ENCODE data around the gene PTPRE. TPM values are rescaled to one million over a fixed set of nuclear protein-coding genes. Genes with fewer than 3 reads are reported as not detected.

The PTPRE gene
- total and polyA plus RNA-seq, 2 of the 4 experiments (the other 2 are of a cell fraction), result 0.34 to 0.54 TPM

GRCh38 chr10:128007056-128007455 lies 100.2 kb downstream of the PTPRE start:
- Histone ChIP-seq H4K20me1 (ENCODE audit: insufficient read depth, low read length) (no peaks in the 10 kb centered on the region), H3K4me2 (ENCODE audit: low read depth, low read length) (no peak overlapping the region), H3K4ac (ENCODE audit: low read depth, low read length) (no peak overlapping the region), H3K79me1 (ENCODE audit: low read depth in 1 of 2, low read length in 2 of 2) (no peaks in the 10 kb centered on the region), H3K9ac (ENCODE audit: low read depth, low read length) (no peak overlapping the region), H2BK20ac (ENCODE audit: low read depth, low read length) (no peak overlapping the region), H3K4me1 (ENCODE audit: control insufficient read depth, insufficient read depth, low read length) (no peaks in the 10 kb centered on the region; the same call in 1 of the 2 replicates), H3K18ac (ENCODE audit: low read depth, low read length) (no peak overlapping the region), H4K91ac (ENCODE audit: insufficient read depth, low read depth, low read length) (no peak overlapping the region), H3K4me3 (ENCODE audit: insufficient read depth, low read depth, low read length) (no peak overlapping the region), H3K27me3 (ENCODE audit: control insufficient read depth, insufficient read depth, low read length) (peaks cover 3% of the 10 kb centered on the region; the same call in 1 of the 2 replicates), H4K5ac (ENCODE audit: low read depth, low read length) (no peak overlapping the region), H3K9me3 (ENCODE audit: control insufficient read depth, insufficient read depth, low read length) (no peaks in the 10 kb centered on the region), H4K8ac (ENCODE audit: low read depth in 2 of 2, low read length in 2 of 2) (no peak overlapping the region), H2BK15ac (ENCODE audit: low read depth, low read length) (no peak overlapping the region), H2BK120ac (ENCODE audit: low read depth, low read length) (no peak overlapping the region), H3K36me3 (ENCODE audit: control insufficient read depth, insufficient read depth, low read length) (no peaks in the 10 kb centered on the region), H3K23ac (ENCODE audit: low read depth, low read length) (no peak overlapping the region), H2AFZ (replicated peaks; ENCODE audit: low read length, poor library complexity) (no peak overlapping the region), H3K9me1 (ENCODE audit: insufficient read depth, low read length) (no peaks in the 10 kb centered on the region), H2AK9ac (replicated peaks; ENCODE audit: low read depth, low read length, poor library complexity) (no peak overlapping the region), H3K56ac (ENCODE audit: extremely low read depth, insufficient read depth, low read length) (no peak overlapping the region), H2BK5ac (ENCODE audit: low read depth, low read length, poor library complexity, severe bottlenecking) (no peak overlapping the region), H3K14ac (replicated peaks; ENCODE audit: low read depth, low read length) (no peak overlapping the region), H2AK5ac (ENCODE audit: low read depth, low read length) (no peak overlapping the region), H3K27ac (ENCODE audit: insufficient read depth, low read length) (no peak overlapping the region)
- no peak for TF ChIP-seq POLR2A (IDR thresholded peaks at IDR 0.05; ENCODE audit: low read depth, low read length)
- TF ChIP-seq NFE2L2 (IDR thresholded peaks at IDR 0.05; ENCODE audit: low read depth, low read length), result no peak
- TF ChIP-seq ELK1 (IDR thresholded peaks at IDR 0.05; ENCODE audit: borderline replicate concordance, low read depth, low read length), result no peak
- no peak for TF ChIP-seq MAZ (IDR thresholded peaks at IDR 0.05; ENCODE audit: borderline replicate concordance, low read depth, low read length)
- TF ChIP-seq BHLHE40 (IDR thresholded peaks at IDR 0.05; ENCODE audit: low read depth, low read length), result no peak
- TF ChIP-seq MAFK (IDR thresholded peaks at IDR 0.05; ENCODE audit: low read depth, low read length), result no peak
- TF ChIP-seq RCOR1 (IDR thresholded peaks at IDR 0.05; ENCODE audit: insufficient replicate concordance, low read length), result no peak
- no peak for TF ChIP-seq SMC3 (IDR thresholded peaks at IDR 0.05; ENCODE audit: low read depth, low read length)
- TF ChIP-seq CEBPB (IDR thresholded peaks at IDR 0.05; ENCODE audit: low read depth, low read length), result no peak
- no peak for TF ChIP-seq MXI1 (IDR thresholded peaks at IDR 0.05; ENCODE audit: borderline replicate concordance, low read depth, low read length)
- CTCF ChIA-PET, result no interaction called here
- no CpG with 5 or more reads among the region's 1 CpG for WGBS, 2 experiments (ENCODE audit: extremely low coverage in 2 of 2, insufficient read length in 1 of 2)
- ATAC-seq (ENCODE audit: low read depth), result no peak
- DNase-seq, result no peak
- intact Hi-C loops (cut with micrococcal nuclease), result no loop called here
- POLR2A ChIA-PET (ENCODE audit: unreplicated experiment), result no interaction called here
- in situ Hi-C loops (cut with MboI; ENCODE audit: low sequenced_read_pairs), result no loop called here
- dilution Hi-C loops (cut with HindIII; ENCODE audit: low sequenced_read_pairs, unreplicated experiment), result no loop called here
- no TSS peak for BruUV-seq (replicated peaks)
